ENCODE results near the gene MUC6. TPM values are rescaled to one million over a fixed set of nuclear protein-coding genes. Genes with fewer than 3 reads are reported as not detected.

Gene MUC6
- total RNA-seq, 1 experiment from 2014 or later, result 0.49 TPM

DNA sequence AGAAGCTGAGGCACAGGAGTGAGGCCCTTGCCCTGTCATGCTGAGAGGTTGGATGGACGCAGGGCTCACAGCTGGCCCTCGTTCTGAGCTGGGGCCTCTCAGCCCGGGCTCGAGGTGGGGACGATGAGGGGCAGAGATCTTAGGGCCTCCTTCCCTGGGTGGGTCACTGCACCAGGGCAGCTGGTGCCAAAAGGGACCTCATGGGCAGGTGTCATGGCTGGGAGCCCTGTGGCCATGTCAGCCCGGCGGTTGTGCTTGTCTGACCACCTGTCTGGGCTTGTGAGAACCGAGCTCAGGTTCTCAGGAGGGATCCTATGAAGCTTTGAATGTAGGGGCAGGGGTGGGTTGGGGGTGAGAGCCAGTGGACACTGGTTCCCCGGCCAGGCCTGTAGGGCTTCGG is 1.8 kb upstream of the MUC6 start:
- CTCF ChIA-PET, result interaction anchor here (0.6 kb wide), 2 partner anchors 12 to 171 kb away, joined by 4 to 6 read pairs; no protein-coding TSS in a partner anchor
- no TSS peak for BruUV-seq (replicated peaks)
- no peaks in the 10 kb centered on the region for H3K27me3 ChIP-seq (ENCODE audit: control insufficient read depth, insufficient read depth, low read length)
- no peak overlapping the region for H3K4me3 ChIP-seq (ENCODE audit: low read depth in 2 of 2, low read length in 2 of 2)
- H3K27ac ChIP-seq (ENCODE audit: low read length), result no peak overlapping the region
- no peaks in the 10 kb centered on the region for H3K9me3 ChIP-seq (ENCODE audit: control insufficient read depth, insufficient read depth, low read depth, low read length)
- POLR2A ChIA-PET, result interaction anchor here (0.7 kb wide), 1 partner anchor 100 kb away, joined by 3 read pairs; no protein-coding TSS in a partner anchor
- in situ Hi-C loops (cut with HindIII; ENCODE audit: low pct_unique_long_range_greater_than_20kb, low sequenced_read_pairs) (no loop called here), intact Hi-C loops (cut with micrococcal nuclease; ENCODE audit: unreplicated experiment) (no loop called here)
- no peak for DNase-seq (ENCODE audit: low read depth, low spot score)
- H3K36me3 ChIP-seq (ENCODE audit: control insufficient read depth, insufficient read depth, low read length), result no peaks in the 10 kb centered on the region
- peaks cover 46% of the 10 kb centered on the region for H3K4me1 ChIP-seq (ENCODE audit: control insufficient read depth, insufficient read depth, low read length)
- no peak for TF ChIP-seq SIN3A (IDR thresholded peaks at IDR 0.05; ENCODE audit: borderline replicate concordance, insufficient read depth, low read depth, low read length)
- TF ChIP-seq POLR2AphosphoS5 (IDR thresholded peaks at IDR 0.05; ENCODE audit: low read depth, low read length), result no peak
- TF ChIP-seq, protein P1, sequence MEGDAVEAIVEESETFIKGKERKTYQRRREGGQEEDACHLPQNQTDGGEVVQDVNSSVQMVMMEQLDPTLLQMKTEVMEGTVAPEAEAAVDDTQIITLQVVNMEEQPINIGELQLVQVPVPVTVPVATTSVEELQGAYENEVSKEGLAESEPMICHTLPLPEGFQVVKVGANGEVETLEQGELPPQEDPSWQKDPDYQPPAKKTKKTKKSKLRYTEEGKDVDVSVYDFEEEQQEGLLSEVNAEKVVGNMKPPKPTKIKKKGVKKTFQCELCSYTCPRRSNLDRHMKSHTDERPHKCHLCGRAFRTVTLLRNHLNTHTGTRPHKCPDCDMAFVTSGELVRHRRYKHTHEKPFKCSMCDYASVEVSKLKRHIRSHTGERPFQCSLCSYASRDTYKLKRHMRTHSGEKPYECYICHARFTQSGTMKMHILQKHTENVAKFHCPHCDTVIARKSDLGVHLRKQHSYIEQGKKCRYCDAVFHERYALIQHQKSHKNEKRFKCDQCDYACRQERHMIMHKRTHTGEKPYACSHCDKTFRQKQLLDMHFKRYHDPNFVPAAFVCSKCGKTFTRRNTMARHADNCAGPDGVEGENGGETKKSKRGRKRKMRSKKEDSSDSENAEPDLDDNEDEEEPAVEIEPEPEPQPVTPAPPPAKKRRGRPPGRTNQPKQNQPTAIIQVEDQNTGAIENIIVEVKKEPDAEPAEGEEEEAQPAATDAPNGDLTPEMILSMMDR (IDR thresholded peaks at IDR 0.05), result no peak
- TF ChIP-seq, protein P2, sequence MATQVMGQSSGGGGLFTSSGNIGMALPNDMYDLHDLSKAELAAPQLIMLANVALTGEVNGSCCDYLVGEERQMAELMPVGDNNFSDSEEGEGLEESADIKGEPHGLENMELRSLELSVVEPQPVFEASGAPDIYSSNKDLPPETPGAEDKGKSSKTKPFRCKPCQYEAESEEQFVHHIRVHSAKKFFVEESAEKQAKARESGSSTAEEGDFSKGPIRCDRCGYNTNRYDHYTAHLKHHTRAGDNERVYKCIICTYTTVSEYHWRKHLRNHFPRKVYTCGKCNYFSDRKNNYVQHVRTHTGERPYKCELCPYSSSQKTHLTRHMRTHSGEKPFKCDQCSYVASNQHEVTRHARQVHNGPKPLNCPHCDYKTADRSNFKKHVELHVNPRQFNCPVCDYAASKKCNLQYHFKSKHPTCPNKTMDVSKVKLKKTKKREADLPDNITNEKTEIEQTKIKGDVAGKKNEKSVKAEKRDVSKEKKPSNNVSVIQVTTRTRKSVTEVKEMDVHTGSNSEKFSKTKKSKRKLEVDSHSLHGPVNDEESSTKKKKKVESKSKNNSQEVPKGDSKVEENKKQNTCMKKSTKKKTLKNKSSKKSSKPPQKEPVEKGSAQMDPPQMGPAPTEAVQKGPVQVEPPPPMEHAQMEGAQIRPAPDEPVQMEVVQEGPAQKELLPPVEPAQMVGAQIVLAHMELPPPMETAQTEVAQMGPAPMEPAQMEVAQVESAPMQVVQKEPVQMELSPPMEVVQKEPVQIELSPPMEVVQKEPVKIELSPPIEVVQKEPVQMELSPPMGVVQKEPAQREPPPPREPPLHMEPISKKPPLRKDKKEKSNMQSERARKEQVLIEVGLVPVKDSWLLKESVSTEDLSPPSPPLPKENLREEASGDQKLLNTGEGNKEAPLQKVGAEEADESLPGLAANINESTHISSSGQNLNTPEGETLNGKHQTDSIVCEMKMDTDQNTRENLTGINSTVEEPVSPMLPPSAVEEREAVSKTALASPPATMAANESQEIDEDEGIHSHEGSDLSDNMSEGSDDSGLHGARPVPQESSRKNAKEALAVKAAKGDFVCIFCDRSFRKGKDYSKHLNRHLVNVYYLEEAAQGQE (IDR thresholded peaks at IDR 0.05; ENCODE audit: insufficient read depth in 1 of 2, low read depth in 2 of 2, low read length in 1 of 2), result no peak
- TF ChIP-seq TCF7L2 (IDR thresholded peaks at IDR 0.05; ENCODE audit: low read depth, low read length), result no peak
- no peak for ATAC-seq

DNA sequence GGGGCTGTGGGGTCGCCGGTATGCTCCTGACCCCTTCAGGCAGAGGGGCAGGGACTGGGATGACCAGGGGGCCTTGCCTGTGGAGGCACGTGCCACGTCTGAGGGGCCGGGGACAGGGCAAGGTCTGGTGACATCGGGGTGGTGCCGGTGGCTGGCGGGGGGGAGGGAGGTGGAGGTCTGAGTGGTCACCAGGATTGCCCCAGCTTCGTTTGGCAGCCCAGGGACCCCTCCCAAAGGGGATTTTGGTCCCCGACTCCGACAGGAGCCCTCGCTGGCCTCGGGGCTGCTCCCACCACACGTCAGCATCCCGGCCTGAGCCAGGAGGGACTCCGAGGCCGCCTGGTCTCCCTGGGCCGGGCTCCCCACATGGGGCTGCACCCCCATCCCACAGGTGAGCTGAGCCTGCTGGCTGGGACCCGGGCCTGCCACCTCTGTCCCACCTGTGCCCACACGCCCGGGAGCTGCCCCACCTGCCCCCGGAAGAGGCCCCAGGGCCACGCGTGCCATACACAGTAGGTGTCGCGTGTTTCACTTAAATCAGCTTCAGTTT is 1.1 kb upstream of the MUC6 start:
- no peaks in the 10 kb centered on the region for H3K27me3 ChIP-seq (ENCODE audit: control insufficient read depth, insufficient read depth, low read length)
- no peak overlapping the region for H3K4me3 ChIP-seq (ENCODE audit: low read depth in 2 of 2, low read length in 2 of 2)
- H3K36me3 ChIP-seq (ENCODE audit: control insufficient read depth, insufficient read depth, low read length), result no peaks in the 10 kb centered on the region
- peaks cover 46% of the 10 kb centered on the region for H3K4me1 ChIP-seq (ENCODE audit: control insufficient read depth, insufficient read depth, low read length)
- CTCF ChIA-PET, result no interaction called here
- in situ Hi-C loops (cut with HindIII; ENCODE audit: low pct_unique_long_range_greater_than_20kb, low sequenced_read_pairs) (no loop called here), intact Hi-C loops (cut with micrococcal nuclease; ENCODE audit: unreplicated experiment) (no loop called here)
- H3K9me3 ChIP-seq (ENCODE audit: control insufficient read depth, insufficient read depth, low read depth, low read length), result no peaks in the 10 kb centered on the region
- TF ChIP-seq, protein P1 (IDR thresholded peaks at IDR 0.05), result no peak
- TF ChIP-seq SIN3A (IDR thresholded peaks at IDR 0.05; ENCODE audit: borderline replicate concordance, insufficient read depth, low read depth, low read length) (no peak), POLR2AphosphoS5 (IDR thresholded peaks at IDR 0.05; ENCODE audit: low read depth, low read length) (no peak), TCF7L2 (IDR thresholded peaks at IDR 0.05; ENCODE audit: low read depth, low read length) (no peak)
- TF ChIP-seq, protein P2 (IDR thresholded peaks at IDR 0.05; ENCODE audit: insufficient read depth in 1 of 2, low read depth in 2 of 2, low read length in 1 of 2), result no peak
- no peak for ATAC-seq
- BruUV-seq (replicated peaks), result no TSS peak
- POLR2A ChIA-PET, result no interaction called here
- no peak overlapping the region for H3K27ac ChIP-seq (ENCODE audit: low read length)
- DNase-seq (ENCODE audit: low read depth, low spot score), result no peak
